HEK293 (cell line): ENCODE results near the gene MAPKAP1.

Experiments
- CTCF ChIA-PET: fragments of 350-600 bp; formaldehyde crosslinking; extraction: SDS; loops from one replicate; lab custom pipeline; 2021; ENCODE audit warnings: antibody characterized with exemption; lab: Yijun Ruan, JAX
- POLR2A ChIA-PET: fragments of 300-600 bp; formaldehyde crosslinking; extraction: SDS; loops from one replicate; lab custom pipeline; 2020; ENCODE audit warnings: antibody characterized with exemption, inconsistent platforms; lab: Yijun Ruan, JAX
- H3K27ac ChIP-seq: fragments of 200-500 bp; sonication (Bioruptor generic); 2 replicates; pipeline ENCODE4 v1.5.1; 2014; ENCODE audit warnings: low read depth, low read length, control low read depth, inconsistent platforms; ENCODE audit errors: extremely low read depth
- H3K36me3 ChIP-seq, 2 experiments: fragments of 200-500 bp in 1 of 2; sonication (Bioruptor generic) in 1 of 2; 1 replicate in 1 of 2; 2 replicates in 1 of 2; pipeline ENCODE4 v1.5.1; 2014 to 2017; ENCODE audit warnings: inconsistent platforms in 2 of 2, low read length in 2 of 2; ENCODE audit not compliant: control insufficient read depth in 2 of 2, insufficient read depth in 1 of 2
- H3K4me1 ChIP-seq: fragments of 200-500 bp; sonication (Bioruptor generic); 2 replicates; pipeline ENCODE4 v1.5.1; 2014; ENCODE audit warnings: mild to moderate bottlenecking, low read length, inconsistent platforms; ENCODE audit not compliant: control insufficient read depth, insufficient read depth
- H3K4me3 ChIP-seq: 2 replicates; pipeline ENCODE4 v1.5.1; 2011; ENCODE audit warnings: low read depth, mild to moderate bottlenecking, control low read depth, low read length, moderate library complexity
- H3K9me3 ChIP-seq: fragments of 200-500 bp; sonication (Bioruptor generic); 2 replicates; pipeline ENCODE4 v1.5.1; 2014; ENCODE audit warnings: low read depth, low read length, inconsistent platforms; ENCODE audit not compliant: control insufficient read depth, insufficient read depth
- FEZF1 ChIP-seq: fragments of 450-650 bp; formaldehyde crosslinking; IDR thresholded peaks from 2 replicates; pipeline ENCODE4 v1.5.1; 2016; ENCODE audit warnings: missing biosample characterization, missing genetic modification characterization
- HOXC10 ChIP-seq: sonication (generic); formaldehyde crosslinking; IDR thresholded peaks from 2 replicates; pipeline ENCODE4 v1.8.1; 2023; ENCODE audit warnings: mild to moderate bottlenecking, missing genetic modification reagents
- REPIN1 ChIP-seq: fragments of 450-650 bp; formaldehyde crosslinking; IDR thresholded peaks from 2 replicates; pipeline ENCODE4 v1.5.1; 2017; ENCODE audit warnings: missing biosample characterization, missing genetic modification characterization, low read depth
- WT1 ChIP-seq: fragments of 450-650 bp; formaldehyde crosslinking; IDR thresholded peaks from 2 replicates; pipeline ENCODE4 v1.5.1; 2016; ENCODE audit warnings: missing biosample characterization, missing genetic modification characterization
- YY1 ChIP-seq: fragments of 450-650 bp; formaldehyde crosslinking; IDR thresholded peaks from 2 replicates; pipeline ENCODE4 v1.5.1; 2018; ENCODE audit warnings: missing biosample characterization, missing genetic modification characterization
- ZBTB48 ChIP-seq: fragments of 450-650 bp; formaldehyde crosslinking; IDR thresholded peaks from 2 replicates; pipeline ENCODE4 v1.5.1; 2016; ENCODE audit warnings: missing biosample characterization, missing genetic modification characterization
- ZNF223 ChIP-seq: fragments of 450-650 bp; formaldehyde crosslinking; IDR thresholded peaks from 2 replicates; pipeline ENCODE4 v1.5.1; 2016; ENCODE audit warnings: missing biosample characterization, missing genetic modification characterization
- ZNF341 ChIP-seq: fragments of 450-650 bp; formaldehyde crosslinking; IDR thresholded peaks from 2 replicates; pipeline ENCODE4; 2016; ENCODE audit warnings: low read depth, missing biosample characterization, missing genetic modification characterization
- ZNF626 ChIP-seq: fragments of 450-650 bp; sonication (Bioruptor Pico); formaldehyde crosslinking; IDR thresholded peaks from 2 replicates; pipeline ENCODE4 v1.5.1; 2018; ENCODE audit warnings: missing biosample characterization, missing genetic modification characterization, inconsistent platforms
- ZNF76 ChIP-seq: fragments of 450-650 bp; formaldehyde crosslinking; IDR thresholded peaks from 2 replicates; pipeline ENCODE4; 2016; ENCODE audit warnings: low read depth, missing biosample characterization, missing genetic modification characterization, borderline replicate concordance
- ZNF776 ChIP-seq: fragments of 450-650 bp; formaldehyde crosslinking; IDR thresholded peaks from 2 replicates; pipeline ENCODE4 v1.5.0; 2017; ENCODE audit warnings: missing biosample characterization, missing genetic modification characterization, borderline replicate concordance
- TF ChIP-seq, protein P1 (sequence below): fragments of 450-650 bp; formaldehyde crosslinking; IDR thresholded peaks from 2 replicates; pipeline ENCODE4 v1.5.1; 2016; ENCODE audit warnings: missing biosample characterization, missing genetic modification characterization
- TF ChIP-seq, protein P2 (sequence below): fragments of 450-650 bp; formaldehyde crosslinking; IDR thresholded peaks from 2 replicates; pipeline ENCODE4 v1.5.1; 2016; ENCODE audit warnings: missing biosample characterization, missing genetic modification characterization
- TF ChIP-seq, protein P3 (sequence below): fragments of 450-650 bp; formaldehyde crosslinking; IDR thresholded peaks from 2 replicates; pipeline ENCODE4 v1.5.1; 2016; ENCODE audit warnings: missing biosample characterization, missing genetic modification characterization
- TF ChIP-seq, protein P4 (sequence below): IDR thresholded peaks from 2 replicates; pipeline ENCODE4 v1.6.1; 2011; ENCODE audit warnings: mild to moderate bottlenecking, low read depth, low read length, borderline replicate concordance
- TF ChIP-seq, protein P5 (sequence below): fragments of 450-650 bp; formaldehyde crosslinking; IDR thresholded peaks from 2 replicates; pipeline ENCODE4 v1.5.1; 2016; ENCODE audit warnings: missing biosample characterization, missing genetic modification characterization
- TF ChIP-seq, protein P6 (sequence below): fragments of 450-650 bp; formaldehyde crosslinking; IDR thresholded peaks from 2 replicates; pipeline ENCODE4 v1.5.1; 2017; ENCODE audit warnings: missing biosample characterization, missing genetic modification characterization

Gene MAPKAP1

DNA sequence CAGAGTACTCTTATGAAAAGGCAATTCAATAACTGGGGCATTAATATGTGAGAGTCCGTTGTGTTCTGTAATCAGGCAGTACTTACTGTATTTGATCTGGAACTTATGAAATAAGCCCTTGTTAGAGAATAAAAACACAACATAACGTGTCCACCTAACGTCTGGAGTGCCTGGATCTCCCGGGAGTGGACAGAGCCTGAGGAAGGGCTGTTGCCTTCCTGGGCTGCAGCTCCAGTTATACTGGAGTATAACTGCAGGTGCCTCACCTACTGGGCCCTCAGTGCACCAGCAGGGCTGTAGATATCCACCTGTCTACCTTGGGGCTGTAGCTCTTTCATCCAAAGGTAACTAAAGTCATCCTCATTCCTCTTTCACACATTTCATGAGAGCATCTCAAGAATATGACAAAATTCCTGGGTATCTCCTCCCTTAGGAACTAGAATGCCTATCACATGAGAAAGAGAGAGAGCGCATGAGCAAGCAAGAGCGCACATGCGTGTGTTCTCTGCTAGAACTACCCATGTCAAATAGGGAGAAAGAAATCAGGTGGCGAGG lies 245.3 kb downstream of the MAPKAP1 start:
- H3K4me1 ChIP-seq: 0 out of 2 replicates have a peak, but pooled peaks cover 3% of the 10 kb centered on the region
- no peak overlapping the region for H3K27ac ChIP-seq
- POLR2A ChIA-PET: interaction anchor here (1.0 kb wide), 1 partner anchor 13 kb away, joined by 3 read pairs; no protein-coding TSS in a partner anchor
- H3K36me3 ChIP-seq: peaks cover 0 to 8% of the 10 kb centered on the region in 2 experiments; a peak in 1 of 3 replicates
- CTCF ChIA-PET: no interaction called here
- H3K4me3 ChIP-seq: no peak overlapping the region
- no peaks in the 10 kb centered on the region for H3K9me3 ChIP-seq
- TF ChIP-seq YY1 (tag by site-specific recombination) (no peak), WT1 (tag by site-specific recombination) (no peak), ZNF76 (tag by site-specific recombination) (no peak), HOXC10 (no peak), ZBTB48 (tag by site-specific recombination) (no peak), ZNF626 (no peak), ZNF223 (tag by site-specific recombination) (no peak), ZNF776 (tag by site-specific recombination) (no peak), REPIN1 (tag by site-specific recombination) (no peak)
- TF ChIP-seq, protein P1, sequence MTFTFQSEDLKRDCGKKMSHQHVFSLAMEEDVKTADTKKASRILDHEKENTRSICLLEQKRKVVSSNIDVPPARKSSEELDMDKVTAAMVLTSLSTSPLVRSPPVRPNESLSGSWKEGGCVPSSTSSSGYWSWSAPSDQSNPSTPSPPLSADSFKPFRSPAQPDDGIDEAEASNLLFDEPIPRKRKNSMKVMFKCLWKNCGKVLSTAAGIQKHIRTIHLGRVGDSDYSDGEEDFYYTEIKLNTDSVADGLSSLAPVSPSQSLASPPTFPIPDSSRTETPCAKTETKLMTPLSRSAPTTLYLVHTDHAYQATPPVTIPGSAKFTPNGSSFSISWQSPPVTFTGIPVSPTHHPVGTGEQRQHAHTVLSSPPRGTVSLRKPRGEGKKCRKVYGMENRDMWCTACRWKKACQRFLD (tag by site-specific recombination): no peak
- TF ChIP-seq, protein P2, sequence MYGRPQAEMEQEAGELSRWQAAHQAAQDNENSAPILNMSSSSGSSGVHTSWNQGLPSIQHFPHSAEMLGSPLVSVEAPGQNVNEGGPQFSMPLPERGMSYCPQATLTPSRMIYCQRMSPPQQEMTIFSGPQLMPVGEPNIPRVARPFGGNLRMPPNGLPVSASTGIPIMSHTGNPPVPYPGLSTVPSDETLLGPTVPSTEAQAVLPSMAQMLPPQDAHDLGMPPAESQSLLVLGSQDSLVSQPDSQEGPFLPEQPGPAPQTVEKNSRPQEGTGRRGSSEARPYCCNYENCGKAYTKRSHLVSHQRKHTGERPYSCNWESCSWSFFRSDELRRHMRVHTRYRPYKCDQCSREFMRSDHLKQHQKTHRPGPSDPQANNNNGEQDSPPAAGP (tag by site-specific recombination): no peak
- TF ChIP-seq, protein P3, sequence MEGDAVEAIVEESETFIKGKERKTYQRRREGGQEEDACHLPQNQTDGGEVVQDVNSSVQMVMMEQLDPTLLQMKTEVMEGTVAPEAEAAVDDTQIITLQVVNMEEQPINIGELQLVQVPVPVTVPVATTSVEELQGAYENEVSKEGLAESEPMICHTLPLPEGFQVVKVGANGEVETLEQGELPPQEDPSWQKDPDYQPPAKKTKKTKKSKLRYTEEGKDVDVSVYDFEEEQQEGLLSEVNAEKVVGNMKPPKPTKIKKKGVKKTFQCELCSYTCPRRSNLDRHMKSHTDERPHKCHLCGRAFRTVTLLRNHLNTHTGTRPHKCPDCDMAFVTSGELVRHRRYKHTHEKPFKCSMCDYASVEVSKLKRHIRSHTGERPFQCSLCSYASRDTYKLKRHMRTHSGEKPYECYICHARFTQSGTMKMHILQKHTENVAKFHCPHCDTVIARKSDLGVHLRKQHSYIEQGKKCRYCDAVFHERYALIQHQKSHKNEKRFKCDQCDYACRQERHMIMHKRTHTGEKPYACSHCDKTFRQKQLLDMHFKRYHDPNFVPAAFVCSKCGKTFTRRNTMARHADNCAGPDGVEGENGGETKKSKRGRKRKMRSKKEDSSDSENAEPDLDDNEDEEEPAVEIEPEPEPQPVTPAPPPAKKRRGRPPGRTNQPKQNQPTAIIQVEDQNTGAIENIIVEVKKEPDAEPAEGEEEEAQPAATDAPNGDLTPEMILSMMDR (tag by site-specific recombination): no peak
- TF ChIP-seq, protein P4, sequence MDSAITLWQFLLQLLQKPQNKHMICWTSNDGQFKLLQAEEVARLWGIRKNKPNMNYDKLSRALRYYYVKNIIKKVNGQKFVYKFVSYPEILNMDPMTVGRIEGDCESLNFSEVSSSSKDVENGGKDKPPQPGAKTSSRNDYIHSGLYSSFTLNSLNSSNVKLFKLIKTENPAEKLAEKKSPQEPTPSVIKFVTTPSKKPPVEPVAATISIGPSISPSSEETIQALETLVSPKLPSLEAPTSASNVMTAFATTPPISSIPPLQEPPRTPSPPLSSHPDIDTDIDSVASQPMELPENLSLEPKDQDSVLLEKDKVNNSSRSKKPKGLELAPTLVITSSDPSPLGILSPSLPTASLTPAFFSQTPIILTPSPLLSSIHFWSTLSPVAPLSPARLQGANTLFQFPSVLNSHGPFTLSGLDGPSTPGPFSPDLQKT: no peak
- TF ChIP-seq, protein P5, sequence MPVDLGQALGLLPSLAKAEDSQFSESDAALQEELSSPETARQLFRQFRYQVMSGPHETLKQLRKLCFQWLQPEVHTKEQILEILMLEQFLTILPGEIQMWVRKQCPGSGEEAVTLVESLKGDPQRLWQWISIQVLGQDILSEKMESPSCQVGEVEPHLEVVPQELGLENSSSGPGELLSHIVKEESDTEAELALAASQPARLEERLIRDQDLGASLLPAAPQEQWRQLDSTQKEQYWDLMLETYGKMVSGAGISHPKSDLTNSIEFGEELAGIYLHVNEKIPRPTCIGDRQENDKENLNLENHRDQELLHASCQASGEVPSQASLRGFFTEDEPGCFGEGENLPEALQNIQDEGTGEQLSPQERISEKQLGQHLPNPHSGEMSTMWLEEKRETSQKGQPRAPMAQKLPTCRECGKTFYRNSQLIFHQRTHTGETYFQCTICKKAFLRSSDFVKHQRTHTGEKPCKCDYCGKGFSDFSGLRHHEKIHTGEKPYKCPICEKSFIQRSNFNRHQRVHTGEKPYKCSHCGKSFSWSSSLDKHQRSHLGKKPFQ (tag by site-specific recombination): no peak
- TF ChIP-seq, all 188 proteins: peak for 0

DNA sequence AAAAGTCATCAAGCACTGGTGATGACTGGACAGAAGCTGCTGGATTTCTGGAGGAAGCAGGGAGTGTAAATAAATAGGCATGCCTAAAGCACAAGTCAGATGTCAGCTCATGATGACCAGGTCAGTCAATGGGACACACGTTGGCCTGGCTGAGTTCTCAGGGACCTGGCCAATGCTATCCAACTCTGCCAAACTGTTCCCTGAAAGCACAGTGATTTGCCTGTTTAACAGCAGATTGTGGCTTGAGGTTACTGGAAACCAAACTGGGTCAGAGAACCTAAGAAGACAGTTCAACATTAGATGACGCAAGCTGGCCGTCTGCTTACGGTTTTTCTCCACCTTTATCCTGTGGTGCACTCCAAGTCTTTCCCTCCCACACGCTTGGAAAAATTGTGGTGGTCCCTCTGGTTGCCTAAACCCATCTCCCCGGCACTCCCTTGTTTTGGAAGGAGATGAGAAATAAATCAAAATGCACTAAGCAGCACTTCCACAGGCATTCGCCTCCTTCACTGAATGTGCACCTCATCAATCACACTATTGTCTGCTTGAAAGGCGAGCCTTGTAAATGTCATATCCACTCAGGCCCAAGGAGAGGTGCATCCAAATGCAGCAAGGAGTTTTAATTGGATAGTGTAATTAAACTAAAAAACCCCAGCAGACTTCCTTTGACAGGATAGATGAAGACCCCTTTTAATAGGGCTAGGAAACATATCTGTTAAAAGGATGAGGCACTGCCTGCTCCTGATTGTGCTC lies 245.9 kb downstream of the MAPKAP1 start:
- Histone ChIP-seq H3K27ac (no peak overlapping the region), H3K36me3 (peaks cover 0 to 8% of the 10 kb centered on the region in 2 experiments; a peak in 1 of 3 replicates), H3K4me1 (0 out of 2 replicates have a peak, but pooled peaks cover 3% of the 10 kb centered on the region), H3K4me3 (no peak overlapping the region), H3K9me3 (no peaks in the 10 kb centered on the region)
- ChIA-PET CTCF (no interaction called here), POLR2A (no interaction called here)
- TF ChIP-seq, protein P6, sequence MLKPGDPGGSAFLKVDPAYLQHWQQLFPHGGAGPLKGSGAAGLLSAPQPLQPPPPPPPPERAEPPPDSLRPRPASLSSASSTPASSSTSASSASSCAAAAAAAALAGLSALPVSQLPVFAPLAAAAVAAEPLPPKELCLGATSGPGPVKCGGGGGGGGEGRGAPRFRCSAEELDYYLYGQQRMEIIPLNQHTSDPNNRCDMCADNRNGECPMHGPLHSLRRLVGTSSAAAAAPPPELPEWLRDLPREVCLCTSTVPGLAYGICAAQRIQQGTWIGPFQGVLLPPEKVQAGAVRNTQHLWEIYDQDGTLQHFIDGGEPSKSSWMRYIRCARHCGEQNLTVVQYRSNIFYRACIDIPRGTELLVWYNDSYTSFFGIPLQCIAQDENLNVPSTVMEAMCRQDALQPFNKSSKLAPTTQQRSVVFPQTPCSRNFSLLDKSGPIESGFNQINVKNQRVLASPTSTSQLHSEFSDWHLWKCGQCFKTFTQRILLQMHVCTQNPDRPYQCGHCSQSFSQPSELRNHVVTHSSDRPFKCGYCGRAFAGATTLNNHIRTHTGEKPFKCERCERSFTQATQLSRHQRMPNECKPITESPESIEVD (tag by site-specific recombination): 0 out of 2 replicates have a peak, but pooled peaks have one; percentile 17
- TF ChIP-seq ZNF341 (tag by site-specific recombination) (no peak), FEZF1 (tag by site-specific recombination) (peak; percentile 22; the same call in 1 of the 2 replicates)
